ENCODE results near the gene PDK3.

The PDK3 gene

DNA sequence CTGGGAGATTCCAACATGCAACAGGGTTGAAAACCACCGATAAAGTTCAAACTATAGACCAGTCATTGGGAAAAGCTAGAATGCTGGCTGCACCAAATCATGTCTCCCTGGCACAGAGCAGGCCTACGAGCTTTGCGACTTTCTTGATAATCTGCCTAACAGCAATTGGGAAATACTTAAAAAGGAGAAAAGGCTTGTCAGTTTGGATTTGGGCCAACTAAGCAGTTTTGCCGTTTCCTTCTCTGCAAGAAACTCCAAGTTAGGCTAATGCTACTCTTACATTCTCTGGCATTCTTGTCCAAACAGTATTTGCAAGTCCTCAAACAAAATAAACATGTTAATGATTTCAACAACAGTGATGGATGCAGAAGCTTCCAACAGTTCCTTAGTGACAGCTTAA lies 87.9 kb downstream of the PDK3 start:
- no peak for DNase-seq (ENCODE audit: low read depth in 2 of 2)

DNA sequence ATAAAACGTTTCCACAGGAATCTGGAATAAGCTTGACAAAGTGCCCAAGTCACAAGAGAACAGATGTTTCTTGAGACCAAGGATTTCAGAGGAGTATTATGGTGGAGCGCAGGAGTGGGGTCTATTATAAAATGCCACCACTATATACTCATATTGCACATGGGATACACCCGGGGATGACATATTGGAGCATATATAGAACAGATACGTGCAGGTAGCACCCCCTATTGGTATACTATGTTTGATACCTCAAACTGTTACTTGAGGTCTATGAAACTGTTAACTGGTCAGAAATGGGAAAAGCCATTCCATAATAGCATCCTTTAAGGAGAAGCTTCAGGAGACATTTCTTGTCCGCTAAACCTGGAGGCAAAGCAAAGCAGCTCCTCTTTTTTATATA lies 96.0 kb downstream of the PDK3 start:
- DNase-seq (ENCODE audit: low read depth in 2 of 2) = no peak

DNA sequence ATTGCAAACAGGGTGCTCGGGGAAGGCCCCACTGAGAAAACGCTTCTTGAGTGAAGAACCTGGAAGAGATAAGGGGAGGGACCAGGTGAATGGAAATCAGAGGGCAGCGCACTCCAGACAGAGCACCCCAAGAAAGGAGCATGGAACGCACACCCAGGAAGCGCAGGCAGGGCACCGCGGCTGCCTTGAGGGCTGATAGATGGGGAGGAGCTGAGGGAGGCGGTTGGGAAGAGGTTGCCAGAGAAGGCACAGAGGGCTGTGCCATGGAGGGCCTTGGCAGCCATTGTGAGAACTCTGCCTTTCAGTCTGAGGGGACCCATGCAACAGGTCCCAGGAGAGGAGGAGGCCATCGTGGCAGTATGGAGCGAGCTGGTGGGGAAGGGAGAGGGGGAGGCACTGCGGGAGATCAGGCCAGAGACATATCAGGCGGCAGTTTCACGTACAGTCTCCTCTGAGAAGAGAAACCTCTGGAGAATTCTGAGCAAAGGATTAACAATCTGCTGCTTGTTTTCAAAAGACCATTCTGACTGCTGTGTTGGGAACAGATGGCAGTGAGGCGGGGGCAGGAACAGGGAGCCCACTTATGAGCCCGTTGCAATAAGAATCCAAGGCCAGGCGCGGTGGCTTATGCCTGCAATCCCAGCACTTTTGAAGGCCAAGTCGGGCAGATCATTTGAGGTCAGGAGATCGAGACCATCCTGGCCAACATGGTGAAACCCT lies 98.4 kb downstream of the PDK3 start:
- DNase-seq (ENCODE audit: low read depth in 2 of 2) = no peak

DNA sequence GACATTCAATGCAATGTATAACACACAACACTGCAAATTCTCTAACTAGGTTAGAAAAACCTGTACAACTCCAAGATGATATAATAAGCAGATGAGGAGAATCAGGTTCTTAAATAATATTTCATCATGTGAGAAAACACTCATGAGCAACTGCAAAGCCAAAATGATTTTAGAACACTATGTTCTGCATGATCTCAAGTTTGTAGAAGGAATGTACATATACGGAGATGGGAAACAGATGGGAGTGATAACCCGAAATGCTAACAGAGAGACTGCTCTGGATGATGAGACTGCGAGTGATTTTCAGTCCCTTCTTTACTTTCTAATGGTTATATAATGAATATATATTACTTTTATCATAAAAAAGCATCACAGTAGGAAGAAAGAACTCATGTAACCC lies 101.2 kb downstream of the PDK3 start:
- no peak for DNase-seq (ENCODE audit: low read depth in 2 of 2)

DNA sequence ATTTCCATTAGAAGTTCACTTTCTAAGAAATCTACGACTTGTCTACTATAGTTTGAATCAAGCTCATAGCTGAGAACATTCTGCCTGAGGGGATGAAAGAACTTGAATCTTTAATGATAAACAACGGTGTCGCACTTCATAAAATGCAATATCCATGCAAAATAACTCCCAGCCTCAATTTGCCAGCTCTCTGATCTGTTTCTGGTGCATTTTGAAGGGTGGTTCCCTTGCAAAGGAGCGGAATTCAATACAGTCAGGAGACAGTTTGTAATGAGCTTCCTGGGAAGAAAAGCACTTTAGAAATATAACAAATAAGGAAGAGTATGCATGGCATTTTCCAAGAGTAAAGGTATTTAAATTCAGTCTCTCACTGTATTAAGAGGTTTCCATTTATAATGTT lies 102.1 kb downstream of the PDK3 start:
- no peak for DNase-seq (ENCODE audit: low read depth in 2 of 2)

DNA sequence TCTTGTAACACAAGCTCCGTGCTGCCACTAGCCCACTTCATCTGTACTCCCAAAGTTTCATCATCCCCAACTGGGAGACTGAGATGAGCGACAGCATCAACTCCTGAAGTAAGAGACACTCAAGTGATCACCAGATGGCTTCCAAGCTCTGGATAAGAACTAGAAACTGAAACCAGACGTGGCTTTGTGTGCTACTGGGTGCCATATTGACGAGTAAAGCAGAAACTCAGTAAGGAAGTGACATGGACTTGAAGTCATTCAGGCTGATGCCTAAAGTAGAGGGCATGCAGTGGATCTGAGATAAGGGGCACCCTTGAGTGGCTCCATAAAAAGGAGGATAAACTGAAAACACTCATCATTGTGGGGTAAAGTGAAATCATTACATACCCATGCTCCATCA lies 109.7 kb downstream of the PDK3 start:
- DNase-seq (ENCODE audit: low read depth in 2 of 2) = no peak

DNA sequence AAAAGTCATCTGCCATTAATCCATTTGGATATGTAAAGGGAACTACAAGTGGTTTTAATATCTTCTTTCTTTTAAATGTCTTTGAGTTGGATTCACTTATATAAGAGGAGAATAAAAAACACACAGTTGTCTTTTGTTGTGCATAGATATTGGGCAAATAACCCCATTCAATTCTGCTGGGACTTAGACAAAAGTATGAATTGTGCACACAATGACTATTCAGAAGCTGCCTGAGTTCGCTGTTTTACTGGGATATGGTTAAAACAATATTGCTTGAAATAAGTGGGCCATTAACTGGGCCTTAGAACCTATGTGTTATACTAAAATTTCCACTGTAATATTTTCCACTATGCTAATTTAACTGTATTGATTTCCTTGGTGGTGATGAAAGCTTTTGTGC lies 110.4 kb downstream of the PDK3 start:
- DNase-seq (ENCODE audit: low read depth in 2 of 2) = no peak

DNA sequence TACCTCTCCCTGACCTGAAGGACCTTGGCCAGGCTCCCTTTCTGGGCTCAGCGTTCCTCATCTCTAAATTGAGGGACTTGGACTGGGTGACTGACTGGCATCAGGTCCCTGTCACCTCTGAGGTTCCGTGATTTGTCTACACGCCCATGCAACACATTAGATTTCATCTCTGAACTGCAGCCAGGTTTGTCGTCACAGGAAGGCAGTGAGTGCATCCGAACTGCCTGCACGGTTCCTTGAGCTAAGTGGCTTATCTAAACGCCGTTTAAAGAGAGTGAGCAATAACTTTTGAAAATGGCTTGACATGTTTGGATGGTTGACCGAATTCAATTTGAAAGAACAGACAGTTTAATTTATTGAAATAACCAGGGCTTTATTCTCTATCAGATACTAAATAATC lies 112.0 kb downstream of the PDK3 start:
- DNase-seq (ENCODE audit: low read depth in 2 of 2) = no peak

All from stimulated activated CD4-positive, alpha-beta T cell treated with anti-CD3 and anti-CD28 coated beads, Interleukin-15, amount 100 ng/mL, for 48 hours (primary cell).